Body of pancreas (tissue), 4 donors: ENCODE measurements around the gene PTH1R. TPM values are rescaled to one million over a fixed set of nuclear protein-coding genes. Genes with fewer than 3 reads are reported as not detected.
A peak's percentile ranks its signal among the peaks of the same experiment; 100 is the strongest.

Experiments
- ATAC-seq: fragments of 150-250 bp; one replicate; pipeline ENCODE4 v1.9.1; 2016
- DNase-seq, 4 donors: peaks; one replicate each; pipeline ENCODE4 v3.0.0-alpha.2; 2019
- H3K27ac ChIP-seq, 4 donors: fragments of 200-600 bp; sonication (generic); 1 replicate in 3 of 4; 2 replicates in 1 of 4; pipeline versions ENCODE4 v1.5.1 to v1.6.1; 2016 to 2019; ENCODE audit warnings: mild to moderate bottlenecking in 1 of 4, mixed read lengths in 1 of 4, moderate library complexity in 1 of 4
- H3K27me3 ChIP-seq, 2 donors: fragments of 200-600 bp; sonication (generic); one replicate each; pipeline ENCODE4 v1.6.0; 2016; ENCODE audit warnings: mild to moderate bottlenecking in 1 of 2
- H3K36me3 ChIP-seq, 2 donors: fragments of 200-600 bp; sonication (generic); replicated peaks in 1 of 2; 2 replicates each; pipeline ENCODE4 v1.5.1; 2016; ENCODE audit warnings: low read depth in 2 of 2; ENCODE audit not compliant: insufficient read depth in 1 of 2
- H3K4me1 ChIP-seq: fragments of 200-600 bp; sonication (generic); one replicate; pipeline ENCODE4 v1.6.0; 2016
- H3K4me3 ChIP-seq, 2 donors: fragments of 200-600 bp; sonication (generic); 1 replicate in 1 of 2; 2 replicates in 1 of 2; pipeline ENCODE4 v1.5.1; 2016 to 2019
- H3K9me3 ChIP-seq, 3 donors: fragments of 200-600 bp; sonication (generic); 1 replicate in 2 of 3; 2 replicates in 1 of 3; pipeline ENCODE4 v1.5.1; 2016
- POLR2A ChIP-seq, 3 donors: fragments of 450-650 bp; IDR thresholded peaks; one replicate each; pipeline ENCODE4 v1.6.1; 2016; ENCODE audit warnings: antibody characterized with exemption in 3 of 3, mild to moderate bottlenecking in 2 of 3
- WGBS, 2 donors: methylation state at CpG; one replicate each; pipeline ENCODE4 v1.1.5; 2017; 5-methylcytosine and 5-hydroxymethylcytosine counted together
- intact Hi-C: fragments of 100-400 bp; cut with DNase I; formaldehyde crosslinking; loops from one replicate; pipeline ENCODE4 v1.15.1; 2023
- total RNA-seq, 2 donors: library from RNA; depleted of rRNA; stranded (reverse); fragments of >200 nt; gene quantifications; one replicate each; pipeline ENCODE4 v1.1.0, GENCODE V29; 2016
- TF ChIP-seq, protein P1 (sequence below), 7 experiments: fragments of 450-650 bp in 4 of 7; fragments of 200-600 bp in 3 of 7; sonication (generic) in 3 of 7; IDR thresholded peaks; one replicate each; pipeline ENCODE4 v1.5.1; 2016 to 2019; ENCODE audit warnings: antibody characterized with exemption in 7 of 7

Gene PTH1R
- total RNA-seq, 2 donors from 2014 or later, result 1.8 to 8.2 TPM

DNA sequence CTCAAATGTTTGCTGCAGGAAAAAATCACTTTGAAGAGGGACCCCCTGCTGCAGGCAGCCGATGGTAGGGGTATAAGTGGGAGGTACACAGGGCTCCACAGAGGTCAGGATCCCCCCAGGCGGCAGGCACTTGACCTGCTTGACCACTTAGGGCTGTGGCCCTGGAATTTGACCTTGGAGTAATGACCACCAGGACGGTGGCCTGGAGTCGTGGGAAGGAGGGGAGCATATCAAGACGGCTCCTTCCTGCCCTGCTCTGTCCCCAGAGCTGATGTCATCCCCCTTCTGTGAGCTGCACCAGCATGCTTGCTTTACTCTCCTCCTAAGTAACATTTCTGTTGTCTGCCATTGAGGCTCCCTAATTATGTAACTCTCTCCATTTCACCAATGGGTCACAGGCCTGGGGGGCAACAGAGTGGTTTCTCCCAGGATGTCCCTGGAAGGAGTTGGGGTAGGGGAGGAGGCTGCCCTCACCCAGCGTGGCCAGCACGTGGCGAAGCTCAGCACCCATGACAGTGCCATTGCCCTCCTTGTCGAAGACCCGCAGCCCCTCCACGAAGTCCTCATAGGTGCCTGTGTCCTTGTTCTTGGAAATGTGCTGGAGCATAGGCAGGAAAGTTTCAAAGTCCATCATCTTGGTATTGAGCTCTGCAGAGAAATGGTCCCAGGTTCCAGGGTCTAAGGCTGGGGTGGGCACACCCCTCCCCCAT lies 18.4 kb upstream of the PTH1R start:
- Histone ChIP-seq H3K27ac (no peak overlapping the region), H3K9me3 (no peaks in the 10 kb centered on the region), H3K36me3 (no peaks in the 10 kb centered on the region), H3K27me3 (no peaks in the 10 kb centered on the region), H3K4me1 (peaks cover 5% of the 10 kb centered on the region), H3K4me3 (no peak overlapping the region)
- TF ChIP-seq, protein P1, sequence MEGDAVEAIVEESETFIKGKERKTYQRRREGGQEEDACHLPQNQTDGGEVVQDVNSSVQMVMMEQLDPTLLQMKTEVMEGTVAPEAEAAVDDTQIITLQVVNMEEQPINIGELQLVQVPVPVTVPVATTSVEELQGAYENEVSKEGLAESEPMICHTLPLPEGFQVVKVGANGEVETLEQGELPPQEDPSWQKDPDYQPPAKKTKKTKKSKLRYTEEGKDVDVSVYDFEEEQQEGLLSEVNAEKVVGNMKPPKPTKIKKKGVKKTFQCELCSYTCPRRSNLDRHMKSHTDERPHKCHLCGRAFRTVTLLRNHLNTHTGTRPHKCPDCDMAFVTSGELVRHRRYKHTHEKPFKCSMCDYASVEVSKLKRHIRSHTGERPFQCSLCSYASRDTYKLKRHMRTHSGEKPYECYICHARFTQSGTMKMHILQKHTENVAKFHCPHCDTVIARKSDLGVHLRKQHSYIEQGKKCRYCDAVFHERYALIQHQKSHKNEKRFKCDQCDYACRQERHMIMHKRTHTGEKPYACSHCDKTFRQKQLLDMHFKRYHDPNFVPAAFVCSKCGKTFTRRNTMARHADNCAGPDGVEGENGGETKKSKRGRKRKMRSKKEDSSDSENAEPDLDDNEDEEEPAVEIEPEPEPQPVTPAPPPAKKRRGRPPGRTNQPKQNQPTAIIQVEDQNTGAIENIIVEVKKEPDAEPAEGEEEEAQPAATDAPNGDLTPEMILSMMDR (IDR thresholded peaks at IDR 0.05), result no peak
- TF ChIP-seq POLR2A (IDR thresholded peaks at IDR 0.05), result no peak
- ATAC-seq (no peak), DNase-seq (peak in 2 of 4 donors; percentile 2 to 6)
- intact Hi-C loops, result no loop called here
- WGBS, 2 donors, result 66 to 74% methylated on average over 10 to 11 of the region's 11 CpGs

DNA sequence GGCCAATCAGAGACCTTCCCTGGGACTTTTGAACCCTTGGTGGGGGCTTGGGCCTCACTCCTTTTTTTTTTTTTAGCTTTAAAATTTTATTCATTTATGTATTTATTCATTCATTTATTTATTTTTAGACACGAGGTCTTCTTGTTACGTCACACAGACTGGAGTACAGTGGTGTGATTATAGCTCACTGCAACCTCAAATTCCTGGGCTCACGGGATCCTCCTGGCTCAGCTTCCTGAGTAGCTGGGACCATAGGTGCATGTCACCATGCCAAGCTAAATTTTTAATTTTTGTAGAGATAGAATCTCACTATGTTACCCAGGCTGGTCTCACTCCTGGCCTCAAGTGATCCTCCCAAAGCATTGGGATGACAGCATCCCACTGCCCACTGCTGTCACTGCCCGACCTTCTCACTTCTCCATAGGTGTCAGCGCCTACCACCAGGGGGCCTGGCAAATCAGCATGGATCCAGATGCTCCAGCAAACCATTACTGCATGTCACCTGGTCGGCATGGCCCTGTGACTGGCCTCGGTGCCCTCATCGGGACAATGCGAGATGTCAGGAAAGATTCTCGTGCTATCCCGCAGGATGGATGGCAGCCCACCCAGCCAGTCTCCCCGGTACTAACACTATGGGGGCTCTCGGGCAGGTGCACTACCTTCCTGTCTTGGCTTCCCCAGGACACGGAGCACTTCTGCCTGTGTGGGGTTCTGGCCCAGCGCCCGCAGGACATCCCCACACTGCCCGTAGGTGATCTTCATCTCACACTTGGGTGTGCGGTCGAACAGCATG lies 17.3 kb upstream of the PTH1R start:
- Histone ChIP-seq H3K4me3 (no peak overlapping the region), H3K9me3 (no peaks in the 10 kb centered on the region), H3K36me3 (no peaks in the 10 kb centered on the region), H3K4me1 (peaks cover 5% of the 10 kb centered on the region), H3K27ac (no peak overlapping the region), H3K27me3 (no peaks in the 10 kb centered on the region)
- ATAC-seq (no peak), DNase-seq (peak in 2 of 4 donors; percentile 11 to 49)
- intact Hi-C loops, result no loop called here
- no peak for TF ChIP-seq POLR2A (IDR thresholded peaks at IDR 0.05)
- TF ChIP-seq, protein P1 (IDR thresholded peaks at IDR 0.05), result peak in 3 of 7 experiments; percentile 9 to 25 (median 13)
- WGBS, 2 donors, result 51 to 84% methylated on average over 3 to 19 of the region's 19 CpGs

DNA sequence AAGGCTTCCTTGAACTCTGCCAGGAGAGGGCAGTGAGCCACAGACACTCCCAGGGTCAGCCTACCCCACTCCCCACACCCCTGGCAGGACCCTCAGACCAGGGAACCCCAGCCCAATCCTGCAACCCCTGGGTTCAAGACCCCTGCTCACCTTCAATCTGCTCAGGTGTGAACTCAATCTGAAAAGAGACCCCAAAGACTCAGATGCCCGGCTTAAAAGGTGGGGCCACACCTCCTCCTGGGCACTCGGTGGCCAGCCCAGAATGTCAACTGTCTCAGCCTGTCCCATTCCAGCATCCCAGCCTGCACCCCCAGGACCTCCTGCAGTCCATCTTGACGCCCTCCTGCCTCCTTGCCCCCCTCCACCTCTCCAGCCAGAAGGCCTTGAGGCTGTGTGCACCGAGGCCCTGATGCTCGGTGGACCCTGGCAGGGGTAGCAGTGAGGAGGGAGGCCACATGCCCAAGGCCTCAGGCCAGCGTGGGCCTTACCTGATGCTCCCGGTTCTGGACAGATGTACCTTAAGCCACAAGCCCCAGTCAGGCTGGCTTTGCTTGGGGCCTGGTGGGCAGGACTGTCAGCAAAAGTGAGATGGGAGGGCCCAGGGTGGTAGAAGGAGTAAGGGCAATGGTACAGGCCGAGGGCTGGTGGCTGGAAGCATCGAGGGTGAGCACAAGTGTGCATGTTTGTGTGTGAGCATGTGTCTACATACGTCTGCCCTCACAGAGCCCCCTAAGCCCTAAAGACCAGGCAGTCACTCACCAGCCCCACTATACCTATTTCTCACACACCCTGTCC lies 16.5 kb upstream of the PTH1R start:
- no peaks in the 10 kb centered on the region for H3K36me3 ChIP-seq
- no peaks in the 10 kb centered on the region for H3K27me3 ChIP-seq
- no peak overlapping the region for H3K27ac ChIP-seq
- DNase-seq (peak in 2 of 4 donors; percentile 1 to 10), ATAC-seq (no peak)
- intact Hi-C loops, result no loop called here
- TF ChIP-seq POLR2A (IDR thresholded peaks at IDR 0.05), result no peak
- TF ChIP-seq, protein P1 (IDR thresholded peaks at IDR 0.05), result no peak
- H3K9me3 ChIP-seq, result no peaks in the 10 kb centered on the region
- H3K4me1 ChIP-seq, result peaks cover 5% of the 10 kb centered on the region
- no peak overlapping the region for H3K4me3 ChIP-seq
- 79 to 86% methylated on average over 10 of the region's 10 CpGs for WGBS, 2 donors

DNA sequence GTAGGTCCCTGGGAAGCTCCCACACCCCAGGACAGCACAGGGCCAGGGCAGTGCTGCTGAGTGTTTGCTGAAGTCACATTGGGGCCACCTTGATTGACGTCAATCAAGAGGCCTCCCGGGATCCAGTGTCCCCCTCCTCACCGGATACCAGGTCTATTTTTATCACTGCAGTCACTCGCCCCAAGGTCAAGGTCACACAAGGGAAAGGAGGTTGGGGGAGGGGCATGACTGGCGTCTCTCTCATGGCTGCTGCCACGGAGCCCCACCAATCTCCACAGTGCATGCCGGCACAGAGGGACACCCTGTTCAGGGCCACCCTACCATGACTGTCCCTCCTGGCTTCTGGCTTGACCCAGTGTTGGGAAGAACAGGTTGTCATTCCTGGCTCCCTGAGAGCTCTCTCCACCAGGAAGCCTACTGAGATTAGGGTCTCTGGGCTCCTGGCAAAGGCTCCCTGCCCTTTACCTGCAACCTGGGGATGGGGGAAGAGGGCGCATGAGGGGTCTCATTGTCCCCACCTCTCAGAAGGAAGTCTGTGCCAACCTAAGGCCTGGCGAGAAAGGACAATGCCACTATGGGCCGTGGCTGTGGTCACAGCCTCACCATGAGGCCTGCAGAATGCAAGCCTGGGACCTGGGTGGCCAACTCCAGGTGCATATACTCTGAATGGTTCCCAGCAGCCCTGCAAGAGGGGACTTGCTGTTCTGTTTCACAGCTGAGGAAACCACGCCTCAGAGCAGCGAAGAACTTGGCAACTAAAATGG lies 15.7 kb upstream of the PTH1R start:
- no peaks in the 10 kb centered on the region for H3K27me3 ChIP-seq
- no peak overlapping the region for H3K27ac ChIP-seq
- DNase-seq (peak in 1 of 4 donors; percentile 17), ATAC-seq (no peak)
- no peak overlapping the region for H3K4me3 ChIP-seq
- intact Hi-C loops, result no loop called here
- no peaks in the 10 kb centered on the region for H3K9me3 ChIP-seq
- H3K36me3 ChIP-seq, result no peaks in the 10 kb centered on the region
- no peak for TF ChIP-seq POLR2A (IDR thresholded peaks at IDR 0.05)
- TF ChIP-seq, protein P1 (IDR thresholded peaks at IDR 0.05), result no peak
- 56 to 72% methylated on average over 9 to 12 of the region's 12 CpGs for WGBS, 2 donors
- H3K4me1 ChIP-seq, result peaks cover 5% of the 10 kb centered on the region
